ENCODE measurements around the gene MGLL.

MGLL gene

DNA sequence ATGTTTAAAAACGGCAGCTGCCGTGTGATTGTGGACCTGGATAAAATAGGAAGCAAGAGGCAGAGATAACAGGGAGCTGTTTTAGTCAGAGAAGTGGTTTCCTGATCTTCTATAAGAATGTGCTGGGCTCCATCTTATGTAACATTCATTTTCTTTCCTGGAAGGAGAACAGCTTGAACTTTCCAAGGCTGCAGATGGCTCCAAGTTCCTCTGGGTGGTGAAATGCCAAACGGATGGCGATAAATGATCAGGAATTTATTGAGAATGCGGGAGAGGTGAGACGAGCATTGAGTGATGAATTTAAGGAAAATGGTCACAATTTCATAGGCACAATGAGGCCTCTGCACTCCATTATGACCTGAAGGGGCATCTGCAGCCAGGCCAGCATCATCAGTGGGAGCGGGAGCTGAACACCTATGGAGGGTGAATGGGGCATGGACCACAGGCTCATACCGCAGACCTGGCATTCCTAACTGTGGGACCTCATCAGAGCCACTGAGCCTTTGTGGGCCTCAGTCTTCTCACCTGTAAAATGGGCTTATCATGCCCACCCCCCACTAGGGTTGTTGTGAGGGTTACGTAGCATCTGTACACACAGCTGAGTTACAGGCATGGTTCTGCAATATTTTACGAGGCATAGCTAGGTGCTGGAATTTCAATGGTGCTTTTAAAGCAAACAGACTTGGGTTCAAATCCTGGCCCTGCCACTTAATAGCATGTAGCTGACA, 17.1 kb downstream of the MGLL start:
- Histone ChIP-seq H3K4me1 (ENCODE audit: control insufficient read depth, insufficient read depth, low read length) (no peaks in the 10 kb centered on the region), H3K27me3 (ENCODE audit: control insufficient read depth, insufficient read depth, low read length) (no peaks in the 10 kb centered on the region), H3K4me3 (ENCODE audit: low read depth, low read length) (no peak overlapping the region), H3K9me3 (ENCODE audit: control insufficient read depth, insufficient read depth, low read length) (no peaks in the 10 kb centered on the region), H3K9ac (ENCODE audit: low read depth, low read length) (no peak overlapping the region), H3K36me3 (ENCODE audit: control insufficient read depth, insufficient read depth, low read length) (no peaks in the 10 kb centered on the region)

DNA sequence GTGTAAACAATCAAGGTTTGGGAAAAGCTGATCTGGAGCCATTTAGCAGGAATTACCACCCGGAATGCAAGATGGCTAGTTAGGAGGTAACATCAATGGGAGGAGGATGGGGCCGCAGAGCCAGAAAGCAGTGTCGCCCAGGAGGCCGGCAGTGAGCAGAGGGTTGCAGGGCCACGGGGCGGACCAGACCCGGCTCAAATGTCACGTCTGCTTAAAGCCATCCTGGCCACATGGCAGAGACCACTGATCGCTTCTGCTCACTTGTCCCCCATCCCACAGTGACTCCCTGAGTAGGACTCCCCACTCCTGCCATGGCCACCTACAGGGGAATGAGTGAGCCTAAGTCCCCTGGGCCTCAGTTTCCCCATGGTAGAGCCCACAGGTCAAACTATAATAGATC, 18.2 kb downstream of the MGLL start:
- Histone ChIP-seq H3K27me3 (ENCODE audit: control insufficient read depth, insufficient read depth, low read length) (no peaks in the 10 kb centered on the region), H3K36me3 (ENCODE audit: control insufficient read depth, insufficient read depth, low read length) (no peaks in the 10 kb centered on the region), H3K9ac (ENCODE audit: low read depth, low read length) (no peak overlapping the region), H3K4me3 (ENCODE audit: low read depth, low read length) (no peak overlapping the region), H3K4me1 (ENCODE audit: control insufficient read depth, insufficient read depth, low read length) (no peaks in the 10 kb centered on the region), H3K9me3 (ENCODE audit: control insufficient read depth, insufficient read depth, low read length) (no peaks in the 10 kb centered on the region)

DNA sequence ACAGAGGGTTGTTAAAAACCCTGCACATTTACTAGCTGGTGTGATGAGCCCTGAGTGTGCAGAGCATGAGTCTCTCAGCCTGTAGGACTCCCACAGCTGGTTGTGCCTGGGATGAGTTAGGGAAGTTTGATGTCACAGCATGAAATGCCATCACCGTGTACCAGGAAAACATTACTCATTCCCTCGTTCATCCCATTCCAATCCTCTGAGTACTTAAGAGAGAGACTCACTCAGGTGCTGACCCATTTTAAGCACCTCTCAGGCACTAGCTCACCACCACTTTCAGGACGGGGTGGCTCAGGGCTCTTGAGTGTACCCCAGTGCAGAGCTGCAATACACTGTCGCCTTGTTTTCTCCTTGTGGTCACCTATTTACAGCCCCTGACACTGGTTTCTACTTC, 18.7 kb downstream of the MGLL start:
- H3K4me3 ChIP-seq (ENCODE audit: low read depth, low read length) = no peak overlapping the region
- H3K4me1 ChIP-seq (ENCODE audit: control insufficient read depth, insufficient read depth, low read length) = no peaks in the 10 kb centered on the region
- no peaks in the 10 kb centered on the region for H3K36me3 ChIP-seq (ENCODE audit: control insufficient read depth, insufficient read depth, low read length)
- H3K27me3 ChIP-seq (ENCODE audit: control insufficient read depth, insufficient read depth, low read length) = no peaks in the 10 kb centered on the region
- H3K9me3 ChIP-seq (ENCODE audit: control insufficient read depth, insufficient read depth, low read length) = no peaks in the 10 kb centered on the region
- H3K9ac ChIP-seq (ENCODE audit: low read depth, low read length) = no peak overlapping the region

DNA sequence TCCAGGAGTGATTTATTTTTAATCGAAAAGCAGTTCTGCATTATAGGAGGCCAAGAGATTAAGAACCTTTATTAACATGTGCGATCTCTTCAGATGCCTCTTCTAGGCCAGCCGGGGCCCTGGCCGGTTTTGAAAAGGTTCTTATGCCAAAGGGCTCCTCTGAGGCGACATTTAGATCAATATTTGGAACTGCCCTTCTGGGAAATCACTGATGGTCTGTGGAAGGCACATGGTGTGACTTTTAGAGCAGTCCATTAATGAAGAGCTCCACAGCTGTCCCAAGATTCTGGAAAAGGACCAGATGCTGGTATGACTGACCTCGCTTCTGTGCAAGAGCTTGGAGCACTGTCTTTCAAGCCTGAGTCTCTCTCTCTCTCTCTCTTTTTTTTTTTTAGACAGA, 19.7 kb downstream of the MGLL start:
- Histone ChIP-seq H3K9me3 (ENCODE audit: control insufficient read depth, insufficient read depth, low read length) (no peaks in the 10 kb centered on the region), H3K4me1 (ENCODE audit: control insufficient read depth, insufficient read depth, low read length) (no peaks in the 10 kb centered on the region), H3K36me3 (ENCODE audit: control insufficient read depth, insufficient read depth, low read length) (no peaks in the 10 kb centered on the region), H3K27me3 (ENCODE audit: control insufficient read depth, insufficient read depth, low read length) (no peaks in the 10 kb centered on the region), H3K4me3 (ENCODE audit: low read depth, low read length) (no peak overlapping the region), H3K9ac (ENCODE audit: low read depth, low read length) (no peak overlapping the region)

DNA sequence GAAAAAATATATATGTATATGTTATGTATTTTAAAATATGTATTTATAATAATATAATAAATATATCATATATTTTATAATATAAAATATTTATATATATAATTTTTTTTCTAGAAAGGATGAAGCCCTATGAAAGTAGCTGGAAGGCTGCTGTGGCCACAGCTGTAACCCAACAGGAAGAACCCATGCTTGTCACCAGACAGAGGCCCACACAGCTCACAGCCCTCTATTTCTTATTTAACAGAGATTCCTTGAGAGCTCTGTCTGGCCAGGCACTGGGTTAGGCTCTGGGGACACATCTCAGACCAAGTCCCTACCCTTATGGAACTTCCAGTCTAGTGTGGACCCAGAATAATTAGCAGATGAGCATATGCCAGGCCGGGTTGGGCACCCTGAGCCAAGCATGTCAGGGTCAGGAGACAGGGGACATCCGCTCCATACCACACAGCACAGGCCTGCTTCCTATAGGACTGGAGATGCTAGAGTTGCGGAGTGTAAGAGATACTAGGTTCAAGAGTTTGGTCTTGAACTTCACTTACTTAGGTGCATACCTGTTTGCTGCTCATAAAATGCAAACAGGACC, 20.5 kb downstream of the MGLL start:
- Histone ChIP-seq H3K9ac (ENCODE audit: low read depth, low read length) (no peak overlapping the region), H3K27me3 (ENCODE audit: control insufficient read depth, insufficient read depth, low read length) (no peaks in the 10 kb centered on the region), H3K36me3 (ENCODE audit: control insufficient read depth, insufficient read depth, low read length) (no peaks in the 10 kb centered on the region), H3K9me3 (ENCODE audit: control insufficient read depth, insufficient read depth, low read length) (no peaks in the 10 kb centered on the region), H3K4me1 (ENCODE audit: control insufficient read depth, insufficient read depth, low read length) (no peaks in the 10 kb centered on the region), H3K4me3 (ENCODE audit: low read depth, low read length) (no peak overlapping the region)

- H3K9me3 ChIP-seq (ENCODE audit: control insufficient read depth, insufficient read depth, low read length) = no peaks in the 10 kb centered on the region
- H3K27me3 ChIP-seq (ENCODE audit: control insufficient read depth, insufficient read depth, low read length) = no peaks in the 10 kb centered on the region
- no peaks in the 10 kb centered on the region for H3K36me3 ChIP-seq (ENCODE audit: control insufficient read depth, insufficient read depth, low read length)
- no peak overlapping the region for H3K9ac ChIP-seq (ENCODE audit: low read depth, low read length)
- H3K4me1 ChIP-seq (ENCODE audit: control insufficient read depth, insufficient read depth, low read length) = no peaks in the 10 kb centered on the region
- H3K4me3 ChIP-seq (ENCODE audit: low read depth, low read length) = no peak overlapping the region
These were observed 21.8 kb downstream of the MGLL start for GRCh38 chr3:127800508-127800907.

GRCh38 chr3:127799476-127800222, 22.7 kb downstream of the MGLL start:
- Histone ChIP-seq H3K4me1 (ENCODE audit: control insufficient read depth, insufficient read depth, low read length) (no peaks in the 10 kb centered on the region), H3K27me3 (ENCODE audit: control insufficient read depth, insufficient read depth, low read length) (no peaks in the 10 kb centered on the region), H3K36me3 (ENCODE audit: control insufficient read depth, insufficient read depth, low read length) (no peaks in the 10 kb centered on the region), H3K9ac (ENCODE audit: low read depth, low read length) (no peak overlapping the region), H3K9me3 (ENCODE audit: control insufficient read depth, insufficient read depth, low read length) (no peaks in the 10 kb centered on the region), H3K4me3 (ENCODE audit: low read depth, low read length) (no peak overlapping the region)

DNA sequence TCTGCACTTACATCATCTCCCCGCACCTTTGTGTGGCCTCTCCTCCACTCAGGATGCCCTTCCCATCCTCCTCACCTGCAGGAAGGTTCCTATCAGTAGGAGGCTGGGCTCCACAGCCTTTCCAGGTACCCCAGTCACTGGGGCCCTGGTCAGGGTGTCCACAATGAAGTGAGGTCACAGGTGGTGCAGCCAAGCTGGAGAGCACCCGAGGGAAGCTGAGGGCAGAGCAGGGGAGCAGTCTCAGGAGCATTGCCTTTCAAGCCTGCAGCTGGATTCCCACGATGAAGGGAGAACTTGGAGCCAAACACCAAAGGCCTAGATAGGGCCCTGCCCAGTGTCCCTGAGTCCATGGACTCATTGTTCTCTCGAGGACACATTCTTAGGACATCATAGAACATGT, 23.6 kb downstream of the MGLL start:
- H3K4me3 ChIP-seq (ENCODE audit: low read depth, low read length) = no peak overlapping the region
- H3K9ac ChIP-seq (ENCODE audit: low read depth, low read length) = no peak overlapping the region
- H3K9me3 ChIP-seq (ENCODE audit: control insufficient read depth, insufficient read depth, low read length) = no peaks in the 10 kb centered on the region
- H3K4me1 ChIP-seq (ENCODE audit: control insufficient read depth, insufficient read depth, low read length) = no peaks in the 10 kb centered on the region
- no peaks in the 10 kb centered on the region for H3K36me3 ChIP-seq (ENCODE audit: control insufficient read depth, insufficient read depth, low read length)
- H3K27me3 ChIP-seq (ENCODE audit: control insufficient read depth, insufficient read depth, low read length) = no peaks in the 10 kb centered on the region

- H3K4me3 ChIP-seq (ENCODE audit: low read depth, low read length) = no peak overlapping the region
- H3K4me1 ChIP-seq (ENCODE audit: control insufficient read depth, insufficient read depth, low read length) = no peaks in the 10 kb centered on the region
- no peaks in the 10 kb centered on the region for H3K9me3 ChIP-seq (ENCODE audit: control insufficient read depth, insufficient read depth, low read length)
- H3K36me3 ChIP-seq (ENCODE audit: control insufficient read depth, insufficient read depth, low read length) = no peaks in the 10 kb centered on the region
- no peaks in the 10 kb centered on the region for H3K27me3 ChIP-seq (ENCODE audit: control insufficient read depth, insufficient read depth, low read length)
- H3K9ac ChIP-seq (ENCODE audit: low read depth, low read length) = no peak overlapping the region
These were observed 25.5 kb downstream of the MGLL start for GRCh38 chr3:127796831-127797150.

DNA sequence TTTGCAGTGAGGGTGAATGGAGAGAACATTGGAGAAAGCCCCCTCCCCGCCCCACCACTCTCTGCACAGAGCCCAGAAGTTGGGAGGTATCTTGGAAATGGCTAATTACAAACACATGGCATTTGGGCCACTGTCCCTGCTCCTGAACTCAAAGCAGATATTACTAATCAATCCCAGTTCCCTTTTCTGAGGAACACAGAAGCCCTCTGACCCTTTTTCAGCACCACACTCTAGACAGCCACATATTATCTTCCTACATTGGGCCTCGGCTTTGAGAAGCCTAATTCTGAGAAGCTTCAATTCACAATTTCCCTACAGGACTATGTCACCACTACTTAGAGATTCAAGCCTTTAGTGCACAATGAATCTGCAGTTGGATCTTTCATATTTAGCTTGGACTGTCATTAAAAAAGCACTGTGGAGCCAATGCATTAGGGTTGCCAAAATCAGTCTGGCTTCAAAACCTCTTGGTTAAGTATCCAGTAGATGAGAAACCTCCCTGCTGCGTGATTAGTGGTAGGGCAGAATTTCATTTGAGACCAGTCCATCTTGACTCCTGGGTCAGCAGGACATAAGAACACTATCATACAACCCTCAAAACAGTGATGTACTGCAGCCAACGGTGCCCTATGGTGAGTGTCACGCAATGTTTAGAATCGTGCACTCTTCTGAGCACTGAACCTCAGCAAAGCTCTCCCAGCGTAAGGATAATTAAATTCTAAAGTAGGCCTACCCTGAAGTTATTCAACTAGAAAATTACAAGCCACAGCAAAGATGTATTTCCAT, 26.1 kb downstream of the MGLL start:
- Histone ChIP-seq H3K9ac (ENCODE audit: low read depth, low read length) (no peak overlapping the region), H3K9me3 (ENCODE audit: control insufficient read depth, insufficient read depth, low read length) (no peaks in the 10 kb centered on the region), H3K36me3 (ENCODE audit: control insufficient read depth, insufficient read depth, low read length) (no peaks in the 10 kb centered on the region), H3K27me3 (ENCODE audit: control insufficient read depth, insufficient read depth, low read length) (no peaks in the 10 kb centered on the region), H3K4me1 (ENCODE audit: control insufficient read depth, insufficient read depth, low read length) (no peaks in the 10 kb centered on the region), H3K4me3 (ENCODE audit: low read depth, low read length) (no peak overlapping the region)

GRCh38 chr3:127794972-127795371, 27.3 kb downstream of the MGLL start:
- no peaks in the 10 kb centered on the region for H3K27me3 ChIP-seq (ENCODE audit: control insufficient read depth, insufficient read depth, low read length)
- no peak overlapping the region for H3K9ac ChIP-seq (ENCODE audit: low read depth, low read length)
- H3K9me3 ChIP-seq (ENCODE audit: control insufficient read depth, insufficient read depth, low read length) = no peaks in the 10 kb centered on the region
- no peaks in the 10 kb centered on the region for H3K4me1 ChIP-seq (ENCODE audit: control insufficient read depth, insufficient read depth, low read length)
- H3K36me3 ChIP-seq (ENCODE audit: control insufficient read depth, insufficient read depth, low read length) = no peaks in the 10 kb centered on the region
- no peak overlapping the region for H3K4me3 ChIP-seq (ENCODE audit: low read depth, low read length)

Measured in iPS-15b (cell line).